MCF 10A (cell line): ENCODE data around the gene AKAP13. TPM values are rescaled to one million over a fixed set of nuclear protein-coding genes. Genes with fewer than 3 reads are reported as not detected.
A peak's percentile ranks its signal among the peaks of the same experiment; 100 is the strongest.

Experiments used
- BruUV-seq: library from RNA; stranded (reverse); fragments of 400-500 nt; replicated peaks from 2 replicates; lab custom pipeline; 2021; lab: Mats Ljungman, UMichigan
- CTCF ChIA-PET: fragments of 300-600 bp; sonication (Branson Sonifier 250); formaldehyde crosslinking; extraction: SDS; loops from one replicate; lab custom pipeline; 2021; ENCODE audit warnings: antibody characterized with exemption, inconsistent platforms; lab: Yijun Ruan, JAX
- POLR2A ChIA-PET: fragments of 300-600, 350-650 bp; sonication (Branson Sonifier 250); formaldehyde crosslinking; extraction: SDS; loops from one replicate; lab custom pipeline; 2020; ENCODE audit warnings: antibody characterized with exemption, inconsistent platforms; lab: Yijun Ruan, JAX
- DNase-seq: peaks from one replicate; pipeline ENCODE4 v3.0.0-alpha.2; 2018; ENCODE audit not compliant: unreplicated experiment
- H3K27ac Mint-ChIP-seq: one replicate; pipeline ENCODE4 v1.8.0; 2022; ENCODE audit warnings: mild to moderate bottlenecking, low read depth, mixed read lengths; ENCODE audit not compliant: unreplicated experiment
- H3K27me3 Mint-ChIP-seq: one replicate; pipeline ENCODE4 v1.8.0; 2022; ENCODE audit warnings: mixed read lengths; ENCODE audit not compliant: insufficient read depth, unreplicated experiment
- H3K36me3 Mint-ChIP-seq: one replicate; pipeline ENCODE4 v1.8.0; 2022; ENCODE audit warnings: mild to moderate bottlenecking, moderate library complexity, mixed read lengths; ENCODE audit not compliant: insufficient read depth, unreplicated experiment
- H3K4me1 Mint-ChIP-seq: one replicate; pipeline ENCODE4 v1.8.0; 2022; ENCODE audit warnings: mixed read lengths; ENCODE audit not compliant: insufficient read depth, unreplicated experiment
- H3K4me3 Mint-ChIP-seq: one replicate; pipeline ENCODE4 v1.8.0; 2022; ENCODE audit warnings: mild to moderate bottlenecking, moderate library complexity, mixed read lengths; ENCODE audit not compliant: unreplicated experiment
- H3K9me3 Mint-ChIP-seq: one replicate; pipeline ENCODE4 v1.8.0; 2022; ENCODE audit warnings: mixed read lengths; ENCODE audit not compliant: unreplicated experiment
- CTCF ChIP-seq: fragments of 200-600 bp; IDR thresholded peaks from one replicate; pipeline ENCODE4 v1.8.0; 2022; ENCODE audit warnings: antibody characterized with exemption, mild to moderate bottlenecking; ENCODE audit not compliant: unreplicated experiment
- intact Hi-C: fragments of 100-400 bp; cut with micrococcal nuclease; formaldehyde crosslinking; loops from 2 replicates; pipeline ENCODE4 v1.14.1; 2022
- total RNA-seq: library from RNA; stranded (reverse); gene quantifications from 2 replicates; pipeline ENCODE4 v1.2.3, GENCODE V29; 2022

Gene AKAP13
- total RNA-seq, 1 experiment from 2014 or later = 65.7 TPM

- CTCF ChIA-PET = interaction anchor here (0.7 kb wide), 2 partner anchors 9 to 251 kb away, joined by 3 to 5 read pairs; no protein-coding TSS in a partner anchor
- H3K4me3 Mint-ChIP-seq = no peak overlapping the region
- no peaks in the 10 kb centered on the region for H3K27me3 Mint-ChIP-seq
- POLR2A ChIA-PET = interaction anchor here (0.7 to 1.9 kb wide), 10 partner anchors 8 to 268 kb away, joined by 3 to 17 read pairs (median 5); no protein-coding TSS in a partner anchor
- intact Hi-C loops = loop anchor here (2.0 kb wide), 1 partner anchor 15 kb away; no protein-coding TSS in a partner anchor
- H3K4me1 Mint-ChIP-seq = peaks cover 16% of the 10 kb centered on the region
- H3K27ac Mint-ChIP-seq = no peak overlapping the region
- no peak for TF ChIP-seq CTCF
- H3K36me3 Mint-ChIP-seq = peaks cover 42% of the 10 kb centered on the region
- H3K9me3 Mint-ChIP-seq = no peaks in the 10 kb centered on the region
- BruUV-seq = no TSS peak
- DNase-seq = peak; percentile 89
These were observed 227.4 kb downstream of the AKAP13 start for GRCh38 chr15:85607842-85608241.

- no TSS peak for BruUV-seq
- H3K9me3 Mint-ChIP-seq = no peaks in the 10 kb centered on the region
- H3K27me3 Mint-ChIP-seq = no peaks in the 10 kb centered on the region
- intact Hi-C loops = no loop called here
- peaks cover 10% of the 10 kb centered on the region for H3K4me1 Mint-ChIP-seq
- H3K4me3 Mint-ChIP-seq = no peak overlapping the region
- TF ChIP-seq CTCF = no peak
- POLR2A ChIA-PET = interaction anchor here (1.0 to 1.3 kb wide), 2 partner anchors 8 to 9 kb away, joined by 5 read pairs; no protein-coding TSS in a partner anchor
- DNase-seq = no peak
- peaks cover 33% of the 10 kb centered on the region for H3K36me3 Mint-ChIP-seq
- CTCF ChIA-PET = no interaction called here
- no peak overlapping the region for H3K27ac Mint-ChIP-seq
These were observed 229.1 kb downstream of the AKAP13 start for GRCh38 chr15:85609492-85609891.

- Mint-ChIP-seq H3K27ac (no peak overlapping the region), H3K36me3 (peaks cover 21% of the 10 kb centered on the region), H3K4me3 (no peak overlapping the region), H3K27me3 (no peaks in the 10 kb centered on the region), H3K4me1 (peaks cover 27% of the 10 kb centered on the region), H3K9me3 (no peaks in the 10 kb centered on the region)
- CTCF ChIA-PET = no interaction called here
- POLR2A ChIA-PET = no interaction called here
- intact Hi-C loops = no loop called here
- no TSS peak for BruUV-seq
- no peak for TF ChIP-seq CTCF
- DNase-seq = no peak
These were observed 231.0 kb downstream of the AKAP13 start for GRCh38 chr15:85611361-85611760.

- Mint-ChIP-seq H3K9me3 (no peaks in the 10 kb centered on the region), H3K4me1 (peaks cover 29% of the 10 kb centered on the region), H3K36me3 (peaks cover 12% of the 10 kb centered on the region), H3K27ac (no peak overlapping the region), H3K4me3 (no peak overlapping the region), H3K27me3 (no peaks in the 10 kb centered on the region)
- ChIA-PET CTCF (interaction anchor here (1.2 to 1.6 kb wide), 2 partner anchors 11 to 16 kb away, joined by 3 to 4 read pairs; no protein-coding TSS in a partner anchor), POLR2A (interaction anchor here (1.1 kb wide), 1 partner anchor 9 kb away, joined by 3 read pairs; no protein-coding TSS in a partner anchor)
- intact Hi-C loops = no loop called here
- BruUV-seq = no TSS peak
- TF ChIP-seq CTCF = no peak
- no peak for DNase-seq
These were observed 233.7 kb downstream of the AKAP13 start for GRCh38 chr15:85614059-85614458.
